ENCODE measurements around the gene DLGAP5. TPM values are rescaled to one million over a fixed set of nuclear protein-coding genes. Genes with fewer than 3 reads are reported as not detected.

The DLGAP5 gene
- total and polyA plus RNA-seq, 2 of the 4 experiments (the other 2 are of a cell fraction), result 14.9 to 19.0 TPM

DNA sequence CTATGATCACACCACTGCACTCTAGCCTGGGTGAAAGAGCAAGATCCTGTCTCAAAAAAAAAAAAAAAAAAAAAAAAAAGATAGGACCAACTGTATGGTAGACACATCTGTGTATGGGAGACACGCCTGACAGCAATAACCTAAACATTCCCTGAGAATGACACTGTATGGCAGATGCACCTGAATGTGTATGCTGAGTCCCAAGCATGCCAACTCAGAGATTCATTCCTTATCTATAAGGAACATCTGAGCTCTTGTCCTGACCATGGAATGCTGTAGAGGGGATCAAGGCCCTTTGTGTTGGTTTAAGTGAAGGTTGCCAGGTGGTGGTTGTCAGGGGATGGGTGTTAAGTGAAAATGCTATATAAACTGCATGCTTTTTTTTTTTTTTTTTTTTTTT is 81.5 kb downstream of the DLGAP5 start:
- WGBS, 2 experiments (ENCODE audit: extremely low coverage in 2 of 2, insufficient read length in 1 of 2), result no CpG with 5 or more reads among the region's 1 CpG
- Histone ChIP-seq H4K8ac (ENCODE audit: low read depth in 2 of 2, low read length in 2 of 2) (no peak overlapping the region; a peak in 1 of 4 replicates), H2AFZ (replicated peaks; ENCODE audit: low read length, poor library complexity) (no peak overlapping the region), H3K23ac (ENCODE audit: low read depth, low read length) (no peak overlapping the region), H2BK20ac (ENCODE audit: low read depth, low read length) (peak overlapping the region; percentile 83), H2BK120ac (ENCODE audit: low read depth, low read length) (peak overlapping the region; percentile 97; the same call in 1 of the 2 replicates), H2BK15ac (ENCODE audit: low read depth, low read length) (peak overlapping the region; percentile 74; the same call in 2 of the 3 replicates), H3K4me3 (ENCODE audit: insufficient read depth, low read depth, low read length) (no peak overlapping the region), H3K4me2 (ENCODE audit: low read depth, low read length) (no peak overlapping the region), H3K9me1 (ENCODE audit: insufficient read depth, low read length) (peaks cover 8% of the 10 kb centered on the region; the same call in 1 of the 2 replicates), H3K36me3 (ENCODE audit: control insufficient read depth, insufficient read depth, low read length) (no peaks in the 10 kb centered on the region), H3K18ac (ENCODE audit: low read depth, low read length) (no peak overlapping the region), H2BK5ac (ENCODE audit: low read depth, low read length, poor library complexity, severe bottlenecking) (no peak overlapping the region), H4K20me1 (ENCODE audit: insufficient read depth, low read length) (0 out of 2 replicates have a peak, but pooled peaks cover 3% of the 10 kb centered on the region), H2AK5ac (ENCODE audit: low read depth, low read length) (peak overlapping the region; percentile 93), H2AK9ac (replicated peaks; ENCODE audit: low read depth, low read length, poor library complexity) (no peak overlapping the region), H3K4ac (ENCODE audit: low read depth, low read length) (peak overlapping the region; percentile 96; the same call in 1 of the 2 replicates), H3K4me1 (ENCODE audit: control insufficient read depth, insufficient read depth, low read length) (peaks cover 15% of the 10 kb centered on the region), H3K56ac (ENCODE audit: extremely low read depth, insufficient read depth, low read length) (no peak overlapping the region), H3K79me1 (ENCODE audit: low read depth in 1 of 2, low read length in 2 of 2) (peaks cover 0 to 13% of the 10 kb centered on the region in 2 experiments; a peak in 1 of 4 replicates), H3K14ac (replicated peaks; ENCODE audit: low read depth, low read length) (peak overlapping the region; percentile 72; the same call in 1 of the 2 replicates), H3K9me3 (ENCODE audit: control insufficient read depth, insufficient read depth, low read length) (no peaks in the 10 kb centered on the region), H3K27ac (ENCODE audit: insufficient read depth, low read length) (no peak overlapping the region), H3K9ac (ENCODE audit: low read depth, low read length) (no peak overlapping the region), H3K27me3 (ENCODE audit: control insufficient read depth, insufficient read depth, low read length) (no peaks in the 10 kb centered on the region), H4K5ac (ENCODE audit: low read depth, low read length) (no peak overlapping the region), H4K91ac (ENCODE audit: insufficient read depth, low read depth, low read length) (peak overlapping the region; percentile 19; the same call in 1 of the 2 replicates)
- TF ChIP-seq BHLHE40 (IDR thresholded peaks at IDR 0.05; ENCODE audit: low read depth, low read length) (no peak), MAZ (IDR thresholded peaks at IDR 0.05; ENCODE audit: borderline replicate concordance, low read depth, low read length) (no peak), FOS (IDR thresholded peaks at IDR 0.05; ENCODE audit: low read depth, low read length) (no peak), POLR2A (IDR thresholded peaks at IDR 0.05; ENCODE audit: low read depth, low read length) (no peak), SMC3 (IDR thresholded peaks at IDR 0.05; ENCODE audit: low read depth, low read length) (no peak), MAFK (IDR thresholded peaks at IDR 0.05; ENCODE audit: low read depth, low read length) (no peak)
- TF ChIP-seq, protein P1, sequence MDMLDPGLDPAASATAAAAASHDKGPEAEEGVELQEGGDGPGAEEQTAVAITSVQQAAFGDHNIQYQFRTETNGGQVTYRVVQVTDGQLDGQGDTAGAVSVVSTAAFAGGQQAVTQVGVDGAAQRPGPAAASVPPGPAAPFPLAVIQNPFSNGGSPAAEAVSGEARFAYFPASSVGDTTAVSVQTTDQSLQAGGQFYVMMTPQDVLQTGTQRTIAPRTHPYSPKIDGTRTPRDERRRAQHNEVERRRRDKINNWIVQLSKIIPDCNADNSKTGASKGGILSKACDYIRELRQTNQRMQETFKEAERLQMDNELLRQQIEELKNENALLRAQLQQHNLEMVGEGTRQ (IDR thresholded peaks at IDR 0.05; ENCODE audit: low read depth, low read length), result no peak
- POLR2A ChIA-PET (ENCODE audit: unreplicated experiment), result interaction anchor here (0.7 kb wide), 1 partner anchor 8 kb away, joined by 10 read pairs; no protein-coding TSS in a partner anchor
- in situ Hi-C loops (cut with MboI; ENCODE audit: low sequenced_read_pairs) (no loop called here), dilution Hi-C loops (cut with HindIII; ENCODE audit: low sequenced_read_pairs, unreplicated experiment) (no loop called here), intact Hi-C loops (cut with micrococcal nuclease) (no loop called here)
- DNase-seq (no peak), ATAC-seq (ENCODE audit: low read depth) (no peak)
- CTCF ChIA-PET, result interaction anchor here (0.7 kb wide), 1 partner anchor 244 kb away, joined by 9 read pairs; no protein-coding TSS in a partner anchor
- no TSS peak for BruUV-seq (replicated peaks)
